ENCODE results near the gene NPL.

Gene NPL

DNA sequence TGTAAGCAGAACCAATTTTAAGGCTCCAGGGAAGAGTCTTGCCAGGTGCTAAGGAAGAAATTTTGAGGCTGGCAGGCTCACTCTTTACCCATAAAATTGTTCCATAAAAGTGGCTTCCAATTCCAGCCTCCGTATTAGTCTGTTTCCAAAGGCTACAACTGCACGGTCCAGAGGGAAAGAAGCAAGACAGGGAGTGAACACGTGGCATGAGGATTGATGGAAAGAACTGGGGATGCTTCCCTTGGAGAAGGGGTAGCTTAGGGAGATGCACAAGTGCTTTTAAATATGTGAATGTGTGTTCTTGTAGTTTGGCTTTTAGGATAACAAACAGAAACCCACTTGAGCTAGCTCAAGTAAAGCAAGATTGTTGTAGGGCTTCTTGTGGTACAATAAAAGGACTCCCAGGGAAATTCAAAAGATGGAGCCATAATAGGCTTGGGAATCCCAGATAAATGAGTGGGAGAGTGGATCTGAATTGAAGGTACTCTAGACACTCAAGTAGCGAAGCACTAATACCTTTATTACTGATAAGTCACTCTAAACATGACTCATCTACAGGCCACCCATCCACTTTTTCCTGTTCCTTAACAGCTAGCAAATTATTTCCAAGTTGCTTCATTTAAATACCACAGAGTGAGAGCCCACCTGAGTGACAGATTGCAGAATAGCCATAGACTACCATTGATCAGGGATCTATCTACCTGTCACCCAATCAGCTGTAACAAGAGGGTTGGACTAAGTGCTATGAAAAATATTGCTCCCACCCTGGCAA, 34.8 kb upstream of the NPL start:
- no peaks in the 10 kb centered on the region; the same call in 1 of the 2 replicates for H3K27me3 ChIP-seq (replicated peaks; ENCODE audit: control insufficient read depth, insufficient read depth, low read length)
- no peaks in the 10 kb centered on the region for H3K36me3 ChIP-seq (ENCODE audit: control insufficient read depth, insufficient read depth, low read length)
- TF ChIP-seq, protein P1, sequence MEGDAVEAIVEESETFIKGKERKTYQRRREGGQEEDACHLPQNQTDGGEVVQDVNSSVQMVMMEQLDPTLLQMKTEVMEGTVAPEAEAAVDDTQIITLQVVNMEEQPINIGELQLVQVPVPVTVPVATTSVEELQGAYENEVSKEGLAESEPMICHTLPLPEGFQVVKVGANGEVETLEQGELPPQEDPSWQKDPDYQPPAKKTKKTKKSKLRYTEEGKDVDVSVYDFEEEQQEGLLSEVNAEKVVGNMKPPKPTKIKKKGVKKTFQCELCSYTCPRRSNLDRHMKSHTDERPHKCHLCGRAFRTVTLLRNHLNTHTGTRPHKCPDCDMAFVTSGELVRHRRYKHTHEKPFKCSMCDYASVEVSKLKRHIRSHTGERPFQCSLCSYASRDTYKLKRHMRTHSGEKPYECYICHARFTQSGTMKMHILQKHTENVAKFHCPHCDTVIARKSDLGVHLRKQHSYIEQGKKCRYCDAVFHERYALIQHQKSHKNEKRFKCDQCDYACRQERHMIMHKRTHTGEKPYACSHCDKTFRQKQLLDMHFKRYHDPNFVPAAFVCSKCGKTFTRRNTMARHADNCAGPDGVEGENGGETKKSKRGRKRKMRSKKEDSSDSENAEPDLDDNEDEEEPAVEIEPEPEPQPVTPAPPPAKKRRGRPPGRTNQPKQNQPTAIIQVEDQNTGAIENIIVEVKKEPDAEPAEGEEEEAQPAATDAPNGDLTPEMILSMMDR (IDR thresholded peaks at IDR 0.05; ENCODE audit: insufficient read depth, low read length, poor library complexity, severe bottlenecking): no peak
- no peak for DNase-seq (ENCODE audit: extremely low read depth, insufficient read length)
- H3K4me3 ChIP-seq (replicated peaks; ENCODE audit: low read depth, low read length): no peak overlapping the region

DNA sequence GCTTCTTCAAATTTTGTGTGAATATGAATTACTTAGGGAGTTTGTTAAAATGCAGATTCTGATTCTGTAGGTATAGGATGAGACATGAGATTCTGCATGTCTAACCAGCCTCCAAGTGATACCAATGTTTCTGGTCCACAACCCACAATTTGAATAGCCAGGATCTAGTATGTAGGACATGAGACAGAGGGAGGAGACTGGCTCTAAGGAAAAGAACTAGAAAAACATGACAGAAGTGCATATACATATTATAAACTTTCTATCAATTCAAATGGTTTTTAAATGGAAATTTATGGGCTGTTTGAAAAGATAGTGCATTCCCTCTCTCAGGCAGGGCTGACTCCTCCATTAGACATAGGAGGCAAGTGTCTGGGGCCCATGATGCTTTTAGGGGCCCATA, 33.9 kb upstream of the NPL start:
- Histone ChIP-seq H3K4me3 (replicated peaks; ENCODE audit: low read depth, low read length) (no peak overlapping the region), H3K27me3 (replicated peaks; ENCODE audit: control insufficient read depth, insufficient read depth, low read length) (no peaks in the 10 kb centered on the region; the same call in 1 of the 2 replicates), H3K36me3 (ENCODE audit: control insufficient read depth, insufficient read depth, low read length) (no peaks in the 10 kb centered on the region)
- no peak for DNase-seq (ENCODE audit: extremely low read depth, insufficient read length)
- TF ChIP-seq, protein P1 (IDR thresholded peaks at IDR 0.05; ENCODE audit: insufficient read depth, low read length, poor library complexity, severe bottlenecking): no peak

DNA sequence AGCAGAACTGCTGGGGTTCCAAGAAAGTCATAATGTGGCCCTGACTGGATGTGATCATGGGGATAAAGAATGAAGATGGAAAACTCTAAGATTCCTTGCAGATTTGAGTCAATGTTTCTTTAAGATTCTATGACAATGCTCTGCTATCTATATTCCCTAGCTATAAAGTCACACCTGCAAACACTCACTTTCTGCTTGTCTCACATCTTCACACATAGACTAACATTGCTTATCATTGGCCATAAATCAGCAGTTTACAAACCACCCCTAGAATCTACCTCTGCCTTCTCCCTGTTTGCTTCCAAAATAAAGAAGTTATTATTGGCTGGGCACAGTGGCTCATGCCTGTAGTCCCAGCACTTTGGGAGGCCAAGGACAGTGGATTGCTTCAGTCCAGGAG, 33.1 kb upstream of the NPL start:
- Histone ChIP-seq H3K27me3 (replicated peaks; ENCODE audit: control insufficient read depth, insufficient read depth, low read length) (no peaks in the 10 kb centered on the region; the same call in 1 of the 2 replicates), H3K36me3 (ENCODE audit: control insufficient read depth, insufficient read depth, low read length) (no peaks in the 10 kb centered on the region), H3K4me3 (replicated peaks; ENCODE audit: low read depth, low read length) (no peak overlapping the region)
- TF ChIP-seq, protein P1 (IDR thresholded peaks at IDR 0.05; ENCODE audit: insufficient read depth, low read length, poor library complexity, severe bottlenecking): no peak
- no peak for DNase-seq (ENCODE audit: extremely low read depth, insufficient read length)

DNA sequence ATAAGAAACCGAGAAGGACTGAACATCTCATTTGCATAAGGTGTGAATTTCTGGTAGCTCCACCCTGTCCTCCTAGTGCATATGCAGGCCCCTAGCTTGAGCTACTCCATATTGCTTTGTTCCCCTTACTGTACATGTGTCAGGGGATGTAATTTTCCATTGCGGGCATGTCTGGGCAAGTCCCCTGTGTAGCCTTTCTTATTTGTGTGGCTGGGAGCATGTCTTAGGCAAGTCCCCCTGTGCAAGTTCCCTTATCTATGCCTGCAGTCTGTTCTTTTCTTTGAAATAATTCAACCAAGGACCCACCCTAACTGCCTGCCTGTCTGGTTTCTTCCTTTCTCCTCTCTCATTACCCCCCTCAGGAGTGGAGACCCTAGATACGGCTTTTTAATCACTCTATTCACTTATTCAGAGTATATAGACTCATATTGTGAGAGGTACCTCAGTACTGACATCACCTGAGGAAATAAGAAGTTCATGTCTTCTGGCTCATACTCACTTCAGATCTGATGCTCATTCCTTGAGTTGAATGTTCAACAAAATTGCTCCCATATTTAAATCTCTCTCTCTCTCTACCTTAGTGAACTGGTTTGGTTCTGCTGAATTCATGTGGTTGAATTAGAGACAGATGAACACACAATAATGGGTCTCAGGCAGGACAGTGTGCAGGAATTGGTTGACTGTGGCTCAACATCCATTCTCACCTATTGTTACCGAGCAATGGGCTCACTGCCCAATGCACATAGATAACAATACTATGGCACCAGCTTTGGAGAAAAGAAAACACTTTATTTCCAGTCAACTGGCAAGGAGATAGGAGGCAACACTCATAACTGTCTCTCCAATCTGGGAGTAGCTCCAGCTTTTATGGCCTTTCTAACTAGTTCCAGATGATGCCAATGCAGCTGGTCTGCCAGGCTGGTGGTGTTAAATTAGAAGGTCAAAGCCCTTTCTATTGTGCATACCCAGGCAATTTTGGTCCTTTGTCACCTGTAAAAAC, 27.9 kb upstream of the NPL start:
- no peaks in the 10 kb centered on the region for H3K36me3 ChIP-seq (ENCODE audit: control insufficient read depth, insufficient read depth, low read length)
- TF ChIP-seq, protein P1 (IDR thresholded peaks at IDR 0.05; ENCODE audit: insufficient read depth, low read length, poor library complexity, severe bottlenecking): no peak
- DNase-seq (ENCODE audit: extremely low read depth, insufficient read length): no peak
- no peak overlapping the region for H3K4me3 ChIP-seq (replicated peaks; ENCODE audit: low read depth, low read length)
- no peaks in the 10 kb centered on the region for H3K27me3 ChIP-seq (replicated peaks; ENCODE audit: control insufficient read depth, insufficient read depth, low read length)

DNA sequence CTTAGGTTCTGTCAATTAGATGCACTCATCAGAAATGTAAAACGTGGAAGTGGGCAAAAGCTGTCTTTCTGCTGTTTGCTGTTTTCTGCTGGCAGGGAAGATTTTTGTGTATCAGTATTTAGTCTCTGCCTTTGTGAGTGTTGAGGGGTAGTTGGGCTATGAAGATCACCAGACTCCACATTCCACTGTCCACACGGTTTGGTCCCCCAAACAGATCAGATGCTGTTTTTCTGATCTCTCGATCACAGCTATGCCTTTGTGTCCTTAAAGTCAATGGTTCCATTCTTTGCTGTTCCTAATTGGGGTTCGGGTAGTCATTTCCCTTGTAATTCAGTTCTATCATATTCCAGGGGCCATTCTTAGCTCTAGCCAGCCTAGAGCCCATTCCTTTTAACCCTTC, 27.0 kb upstream of the NPL start:
- no peak for DNase-seq (ENCODE audit: extremely low read depth, insufficient read length)
- H3K4me3 ChIP-seq (replicated peaks; ENCODE audit: low read depth, low read length): no peak overlapping the region
- H3K36me3 ChIP-seq (ENCODE audit: control insufficient read depth, insufficient read depth, low read length): no peaks in the 10 kb centered on the region
- H3K27me3 ChIP-seq (replicated peaks; ENCODE audit: control insufficient read depth, insufficient read depth, low read length): no peaks in the 10 kb centered on the region
- TF ChIP-seq, protein P1 (IDR thresholded peaks at IDR 0.05; ENCODE audit: insufficient read depth, low read length, poor library complexity, severe bottlenecking): no peak

Measured in GM06990 (cell line).